HG03432 (cell line): ENCODE results near the gene KHNYN.
A peak's percentile ranks its signal among the peaks of the same experiment; 100 is the strongest.

Experiments
- ATAC-seq: cut with Tn5 transposase; IDR thresholded peaks from one replicate; pipeline ENCODE4 v1.9.1; 2021; ENCODE audit warnings: mild to moderate bottlenecking, moderate library complexity; ENCODE audit not compliant: unreplicated experiment

KHNYN gene

DNA sequence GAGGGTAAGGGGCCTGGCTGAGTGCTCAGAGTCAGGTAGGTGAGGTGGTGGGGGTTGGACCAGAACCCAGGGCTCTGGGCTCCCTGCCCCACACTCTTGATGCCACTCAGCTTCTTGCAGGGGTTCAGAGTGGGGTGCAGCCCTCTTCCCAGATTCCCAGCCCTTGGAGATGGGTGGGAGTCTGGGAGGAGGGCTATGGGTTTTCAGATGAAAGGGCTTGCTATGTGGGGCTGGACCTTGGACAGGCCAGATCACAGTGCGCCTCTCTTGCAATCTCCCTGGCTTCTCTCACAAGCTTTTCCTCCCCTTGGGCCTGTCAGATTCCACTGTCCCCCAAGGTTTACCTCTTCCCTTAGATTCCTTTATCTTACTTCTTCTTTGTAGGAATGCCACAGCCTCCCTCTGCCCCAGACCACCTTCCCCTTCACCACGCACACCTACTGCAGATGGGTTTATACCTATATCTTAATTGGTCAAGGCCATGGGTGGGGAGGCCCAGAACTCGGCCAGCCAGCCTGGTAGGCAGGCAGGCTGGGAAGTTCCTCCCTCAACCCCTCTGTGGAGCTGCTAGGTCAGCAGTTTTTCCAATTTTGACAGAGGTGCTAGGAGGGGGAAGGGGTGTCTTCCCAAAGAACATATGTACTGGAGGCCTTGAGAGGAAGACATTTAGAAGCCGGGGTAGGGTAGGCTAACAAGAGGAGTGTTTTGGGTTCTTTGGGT lies 29.6 kb upstream of the KHNYN start:
- no peak for ATAC-seq

DNA sequence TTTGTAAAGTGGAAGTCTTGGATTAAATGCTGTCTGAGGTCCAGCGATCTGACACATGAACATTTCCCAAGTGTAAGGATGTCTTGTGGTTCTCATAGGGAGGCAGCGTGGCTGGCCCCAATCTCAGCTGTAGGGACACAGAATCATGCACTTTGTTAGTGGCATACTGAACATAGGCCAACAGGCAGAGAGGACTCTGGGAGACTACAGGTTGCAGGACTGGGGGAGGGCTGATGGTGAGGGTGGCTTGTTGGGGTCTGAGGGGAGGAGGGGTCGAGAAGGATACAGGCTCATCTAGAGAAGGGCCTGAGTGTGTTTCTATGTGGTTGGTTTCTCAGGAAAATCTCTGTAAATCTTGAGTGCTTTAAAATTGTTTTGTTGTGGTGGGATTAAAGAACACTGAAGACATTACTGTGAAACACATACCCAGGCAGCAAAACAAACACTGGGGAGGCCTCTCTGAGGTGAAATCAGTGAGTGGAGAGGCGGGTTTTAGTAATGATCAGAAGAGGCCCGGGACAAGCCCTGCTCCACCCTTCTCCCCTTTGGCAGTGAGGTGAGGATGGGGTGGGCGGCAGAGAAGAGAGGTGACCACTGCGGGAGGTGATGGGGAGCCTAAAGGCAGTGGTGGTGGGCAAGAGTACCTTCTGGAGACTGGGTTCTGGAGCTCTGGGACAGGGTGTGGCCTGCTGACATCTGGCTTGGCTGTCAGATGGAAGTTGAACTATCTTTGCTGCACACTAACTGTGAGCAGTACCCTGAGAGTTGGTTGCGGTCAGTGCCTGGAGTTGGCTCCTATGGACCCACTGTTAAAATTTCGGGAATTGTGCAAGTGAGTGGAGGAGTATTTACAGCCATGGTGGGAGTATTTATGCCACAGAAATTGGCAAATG lies 27.7 kb upstream of the KHNYN start:
- ATAC-seq = no peak

DNA sequence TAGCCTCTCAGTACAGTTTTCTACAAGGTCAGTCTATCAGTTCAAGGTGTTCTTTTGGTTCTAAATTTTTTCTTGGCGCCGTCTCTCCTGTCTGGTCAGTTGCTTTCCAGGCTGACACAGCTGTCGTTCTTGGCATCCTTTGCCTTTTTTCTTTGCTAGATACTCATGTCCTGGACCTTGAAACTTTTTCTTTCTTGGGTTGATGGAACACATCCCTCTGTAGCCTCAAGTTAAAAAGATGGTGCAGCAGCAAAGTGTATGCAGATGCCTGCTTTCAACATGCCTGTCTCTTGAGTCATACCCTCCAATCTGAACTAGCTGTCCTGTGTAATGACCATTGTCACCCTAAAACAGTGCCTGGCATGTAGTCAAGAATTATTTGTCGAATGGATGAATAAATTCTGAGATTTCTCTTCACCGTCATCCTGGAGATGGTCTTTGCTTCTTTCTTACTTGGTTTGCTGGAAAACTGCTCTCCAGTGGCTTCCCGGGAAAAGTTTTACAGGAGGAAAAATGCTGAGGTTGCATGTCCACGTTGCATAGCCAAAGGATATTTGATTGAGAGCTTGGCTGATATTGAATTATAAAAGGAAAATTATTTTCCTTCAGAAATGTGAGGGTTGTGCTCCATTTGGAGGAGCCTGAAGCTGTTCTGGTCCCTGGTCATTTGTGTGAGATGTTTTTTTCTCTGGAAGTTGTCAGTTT lies 26.3 kb upstream of the KHNYN start:
- no peak for ATAC-seq

DNA sequence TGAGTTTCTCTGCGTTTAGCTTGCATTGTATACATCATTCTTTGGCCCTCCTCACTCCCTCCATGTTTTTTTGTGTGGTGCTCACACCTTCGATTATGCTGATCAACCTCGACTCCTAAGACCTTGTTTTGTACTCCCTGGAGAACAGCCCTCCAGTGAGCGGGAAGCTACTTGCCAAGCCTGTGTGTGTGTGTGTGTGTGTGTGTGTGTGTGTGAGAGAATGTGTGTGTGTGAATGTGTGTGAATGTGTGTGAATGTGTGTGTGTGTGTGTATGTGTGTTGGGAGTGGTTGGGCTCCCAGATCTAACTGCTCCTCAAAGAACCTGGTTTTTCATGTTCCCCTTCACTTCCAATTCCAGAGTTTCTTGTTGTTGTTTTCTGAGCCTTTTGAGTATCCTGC lies 24.9 kb upstream of the KHNYN start:
- no peak for ATAC-seq

- no peak for ATAC-seq
These were observed 23.3 kb upstream of the KHNYN start for GRCh38 chr14:24406416-24406815.

DNA sequence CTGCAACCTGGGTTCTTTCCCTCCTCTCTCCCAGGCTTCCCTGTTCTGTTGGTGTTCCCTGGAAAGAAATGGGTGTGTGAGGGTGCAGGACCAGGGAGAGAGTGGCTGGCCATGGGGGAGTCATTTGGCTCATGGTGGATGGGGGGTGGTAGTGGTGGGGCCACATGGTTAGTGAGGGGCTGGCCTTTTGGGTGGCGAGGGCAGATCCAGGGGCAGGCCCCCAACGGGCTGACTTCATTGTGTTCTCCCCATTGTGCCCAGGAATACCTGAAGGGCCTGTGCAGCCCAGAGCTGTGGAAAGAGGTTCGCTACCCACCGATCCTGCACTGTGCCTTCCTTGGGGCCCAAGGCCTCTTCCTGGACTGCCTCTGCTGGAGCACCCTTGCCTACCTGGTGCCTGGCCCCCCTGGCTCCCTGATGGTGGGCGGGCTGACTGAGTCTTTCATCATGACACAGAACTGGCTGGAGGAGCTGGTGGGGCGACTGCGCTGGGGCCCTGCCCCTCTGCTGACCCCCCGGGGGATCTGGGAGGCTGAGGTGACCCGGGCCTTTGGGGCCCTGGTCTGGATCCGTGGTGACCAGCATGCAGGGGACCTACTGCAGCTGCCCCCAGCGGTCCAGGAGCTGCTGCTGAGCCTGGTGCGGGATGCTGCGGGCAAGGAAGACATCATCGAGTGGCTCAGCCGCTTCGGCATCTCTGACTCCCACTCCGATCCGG lies 22.0 kb upstream of the KHNYN start:
- ATAC-seq = no peak

DNA sequence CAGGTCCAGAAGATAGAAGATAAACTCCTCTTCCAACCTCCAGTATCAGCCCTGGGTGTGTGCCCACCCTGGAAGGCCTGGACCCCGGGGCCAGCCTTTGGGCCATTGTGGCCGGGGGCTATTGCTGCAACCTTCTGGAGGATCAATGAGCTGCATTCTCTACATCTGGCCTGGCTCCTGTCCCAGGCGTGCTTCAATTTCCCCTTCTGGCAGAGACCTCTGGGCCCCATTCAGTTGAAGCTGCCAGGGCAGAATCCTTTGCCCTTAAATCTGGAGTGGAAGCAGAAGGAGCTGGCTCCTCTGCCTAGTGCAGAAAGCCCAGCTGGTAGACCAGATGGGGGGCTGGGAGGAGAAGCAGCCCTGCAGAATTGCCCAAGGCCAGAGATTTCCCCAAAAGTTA lies 21.0 kb upstream of the KHNYN start:
- ATAC-seq = no peak

DNA sequence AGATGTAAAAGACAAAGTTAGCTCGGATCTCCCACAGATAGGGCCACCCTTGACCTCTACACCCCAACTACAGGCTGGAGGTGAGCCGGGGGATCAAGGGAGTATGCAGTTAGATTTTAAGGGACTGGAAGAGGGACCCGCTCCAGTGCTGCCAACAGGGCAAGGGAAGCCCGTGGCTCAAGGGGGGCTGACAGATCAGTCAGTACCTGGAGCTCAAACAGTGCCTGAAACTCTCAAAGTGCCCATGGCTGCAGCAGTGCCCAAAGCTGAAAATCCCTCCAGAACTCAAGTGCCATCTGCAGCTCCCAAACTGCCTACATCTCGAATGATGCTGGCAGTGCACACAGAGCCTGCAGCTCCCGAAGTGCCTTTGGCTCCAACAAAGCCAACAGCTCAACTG lies 20.6 kb upstream of the KHNYN start:
- ATAC-seq = no peak

GRCh38 chr14:24409956-24410355 lies 19.8 kb upstream of the KHNYN start:
- no peak for ATAC-seq

DNA sequence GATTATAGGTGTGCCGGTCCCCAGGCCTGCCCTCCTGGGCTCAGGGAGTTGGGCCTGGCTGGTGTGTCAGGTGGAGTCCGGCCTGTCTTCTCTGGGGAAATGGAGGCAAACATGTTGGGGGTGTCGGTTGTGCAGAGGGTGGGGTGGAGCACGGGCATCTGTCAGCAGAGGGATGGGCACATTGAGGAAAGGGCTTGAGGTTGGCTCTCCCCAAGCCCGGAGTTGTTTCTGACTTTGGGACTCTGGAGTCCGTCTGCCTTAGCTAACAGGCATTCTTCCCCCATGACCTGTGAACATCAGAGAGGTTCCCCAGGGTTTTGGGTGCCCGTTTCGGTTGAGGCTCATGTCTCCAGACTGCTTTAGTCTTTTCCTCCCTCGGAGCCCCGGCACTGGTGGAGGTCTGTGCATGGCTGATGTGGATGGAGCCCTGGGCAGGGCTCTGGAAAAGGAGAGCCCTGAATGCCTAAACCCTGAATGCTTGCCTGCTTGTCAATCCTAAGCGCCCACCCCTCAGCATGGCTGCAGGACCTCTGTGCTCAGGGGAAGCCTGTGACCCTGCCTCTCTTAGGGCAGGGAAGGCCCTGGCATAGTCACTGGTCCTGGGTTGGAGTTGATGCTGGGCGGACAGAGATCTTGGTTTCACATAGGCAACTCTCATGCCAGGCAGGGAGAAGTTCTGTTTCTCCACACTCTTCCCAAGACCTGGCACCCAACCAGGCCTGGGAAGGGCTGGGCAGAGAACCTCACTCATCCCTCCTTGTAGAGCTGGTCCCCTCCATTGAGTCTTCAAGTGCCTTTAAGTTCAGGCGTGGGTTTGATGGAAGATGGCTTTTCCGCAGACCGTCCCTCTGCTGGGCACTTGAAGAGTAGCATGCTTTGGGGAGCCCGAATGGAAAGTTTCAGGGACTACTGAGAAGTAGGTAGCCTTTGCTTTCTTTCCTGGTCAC lies 18.0 kb upstream of the KHNYN start:
- ATAC-seq = peak; percentile 56

GRCh38 chr14:24414077-24414476 lies 15.7 kb upstream of the KHNYN start:
- ATAC-seq = no peak

GRCh38 chr14:24414732-24415420 lies 14.9 kb upstream of the KHNYN start:
- no peak for ATAC-seq

- ATAC-seq = no peak
These were observed 14.1 kb upstream of the KHNYN start for GRCh38 chr14:24415421-24416253.

DNA sequence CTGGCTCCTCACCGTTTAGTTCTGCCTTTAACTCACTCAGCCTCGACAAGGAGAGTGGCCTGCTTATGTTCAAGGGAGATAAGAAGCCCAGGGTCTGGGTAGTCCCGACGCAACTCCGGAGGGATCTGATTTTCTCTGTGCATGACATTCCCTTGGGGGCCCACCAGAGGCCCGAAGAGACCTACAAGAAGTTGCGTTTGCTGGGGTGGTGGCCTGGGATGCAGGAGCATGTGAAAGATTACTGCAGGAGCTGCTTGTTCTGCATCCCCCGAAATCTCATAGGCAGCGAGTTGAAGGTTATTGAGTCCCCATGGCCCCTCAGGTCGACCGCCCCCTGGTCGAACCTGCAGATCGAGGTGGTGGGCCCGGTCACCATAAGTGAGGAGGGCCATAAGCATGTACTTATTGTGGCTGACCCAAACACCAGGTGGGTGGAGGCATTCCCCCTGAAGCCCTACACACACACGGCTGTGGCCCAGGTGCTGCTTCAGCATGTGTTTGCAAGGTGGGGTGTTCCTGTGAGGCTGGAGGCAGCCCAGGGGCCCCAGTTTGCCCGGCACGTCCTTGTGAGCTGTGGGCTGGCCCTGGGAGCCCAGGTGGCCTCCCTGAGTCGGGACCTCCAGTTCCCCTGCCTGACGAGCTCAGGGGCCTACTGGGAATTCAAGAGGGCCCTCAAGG lies 13.4 kb upstream of the KHNYN start:
- no peak for ATAC-seq

DNA sequence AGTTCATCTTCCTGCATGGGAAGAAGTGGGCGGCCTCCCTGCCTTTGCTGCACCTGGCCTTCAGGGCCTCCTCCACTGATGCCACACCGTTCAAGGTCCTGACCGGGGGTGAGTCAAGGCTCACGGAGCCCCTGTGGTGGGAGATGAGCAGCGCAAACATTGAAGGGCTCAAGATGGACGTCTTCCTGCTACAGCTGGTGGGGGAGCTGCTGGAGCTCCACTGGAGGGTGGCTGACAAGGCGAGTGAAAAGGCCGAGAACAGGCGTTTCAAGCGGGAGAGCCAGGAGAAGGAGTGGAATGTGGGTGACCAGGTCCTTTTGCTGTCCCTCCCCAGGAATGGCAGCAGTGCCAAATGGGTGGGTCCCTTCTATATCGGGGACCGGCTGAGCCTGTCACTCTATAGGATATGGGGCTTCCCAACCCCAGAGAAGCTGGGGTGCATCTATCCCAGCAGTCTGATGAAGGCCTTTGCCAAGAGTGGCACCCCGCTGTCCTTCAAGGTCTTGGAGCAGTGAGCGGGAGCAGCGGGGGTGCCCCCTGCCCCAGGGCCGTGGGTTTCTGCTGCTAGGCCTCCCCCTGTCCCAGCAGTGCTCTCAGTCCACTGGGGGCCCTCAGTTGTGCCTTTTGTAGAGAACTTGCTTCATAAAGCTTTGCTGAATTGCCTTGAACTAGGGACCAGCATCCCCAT lies 12.7 kb upstream of the KHNYN start:
- ATAC-seq = no peak

- no peak for ATAC-seq
These were observed 11.8 kb upstream of the KHNYN start for GRCh38 chr14:24417832-24418491.

- ATAC-seq = no peak
These were observed 11.3 kb upstream of the KHNYN start for GRCh38 chr14:24418492-24418873.
